B cell (primary cell): ENCODE data around the gene TTLL11. TPM values are rescaled to one million over a fixed set of nuclear protein-coding genes. Genes with fewer than 3 reads are reported as not detected.

Experiments
- ATAC-seq: fragments of 200-7000 bp; cut with Tn5 transposase; one replicate; pipeline ENCODE4 v1.10.0; 2021; ENCODE audit warnings: low read depth, mild to moderate bottlenecking, moderate number of reproducible peaks, moderate library complexity
- CTCF ChIA-PET: fragments of 350-600 bp; sonication (Branson Sonifier 250); formaldehyde crosslinking; loops from one replicate; lab custom pipeline; 2021; ENCODE audit warnings: antibody characterized with exemption, inconsistent platforms; lab: Charles Lee
- POLR2A ChIA-PET: fragments of 350-600 bp; sonication (Branson Sonifier 250); formaldehyde crosslinking; loops from one replicate; lab custom pipeline; 2021; ENCODE audit warnings: antibody characterized with exemption; lab: Charles Lee
- DNase-seq: peaks from one replicate; pipeline ENCODE4 v3.0.0; 2013
- H2AFZ ChIP-seq: 2 replicates; pipeline ENCODE4 v1.6.1; 2012; ENCODE audit warnings: mild to moderate bottlenecking, low read depth, low read length; ENCODE audit not compliant: insufficient read depth, poor library complexity, severe bottlenecking
- H3K27ac ChIP-seq, 2 donors: 1 replicate in 1 of 2; 2 replicates in 1 of 2; pipeline ENCODE4 v1.5.1; 2012 to 2013; ENCODE audit warnings: low read length in 2 of 2, mild to moderate bottlenecking in 2 of 2, moderate library complexity in 1 of 2
- H3K27me3 ChIP-seq, 4 experiments: fragments of 200-600 bp in 1 of 4; sonication (generic) in 1 of 4; replicated peaks in 1 of 4; 1 replicate in 2 of 4; 2 replicates in 2 of 4; pipeline versions ENCODE4 v1.6.1 to v1.7.0; 2013 to 2016; ENCODE audit warnings: low read length in 3 of 4, mild to moderate bottlenecking in 2 of 4, mixed read lengths in 1 of 4, moderate library complexity in 1 of 4; ENCODE audit not compliant: insufficient read depth in 4 of 4, control insufficient read depth in 3 of 4; ENCODE audit errors: control extremely low read depth in 1 of 4
- H3K36me3 ChIP-seq, 2 experiments: replicated peaks in 1 of 2; 1 replicate in 1 of 2; 2 replicates in 1 of 2; pipeline versions ENCODE4 v1.6.1 to v1.7.1; 2013; ENCODE audit warnings: low read length in 1 of 2; ENCODE audit not compliant: insufficient read depth in 2 of 2, control insufficient read depth in 1 of 2; ENCODE audit errors: control extremely low read depth in 1 of 2, extremely low read depth in 1 of 2
- H3K4me1 ChIP-seq, 2 donors: fragments of 200-600 bp in 1 of 2; sonication (generic) in 1 of 2; 1 replicate in 1 of 2; 2 replicates in 1 of 2; pipeline versions ENCODE4 v1.5.1 to v1.6.1; 2013 to 2017; ENCODE audit warnings: low read length in 2 of 2; ENCODE audit not compliant: control insufficient read depth in 2 of 2, insufficient read depth in 2 of 2
- H3K4me2 ChIP-seq: replicated peaks from 2 replicates; pipeline ENCODE3; 2012; ENCODE audit warnings: mild to moderate bottlenecking, low read depth, low read length; ENCODE audit not compliant: poor library complexity, severe bottlenecking
- H3K4me3 ChIP-seq, 5 experiments: fragments of 200-600 bp in 1 of 5; sonication (generic) in 1 of 5; 1 replicate in 3 of 5; 2 replicates in 2 of 5; pipeline versions ENCODE4 v1.5.1 to v1.7.0; 2011 to 2016; ENCODE audit warnings: low read length in 4 of 5, mild to moderate bottlenecking in 4 of 5, low read depth in 2 of 5, control low read depth in 1 of 5, moderate library complexity in 1 of 5; ENCODE audit not compliant: insufficient read depth in 1 of 5; ENCODE audit errors: control extremely low read depth in 1 of 5, extremely low read depth in 1 of 5
- H3K79me2 ChIP-seq: fragments of 200-600 bp; sonication (generic); one replicate; pipeline ENCODE4 v1.6.0; 2016; ENCODE audit warnings: low read length; ENCODE audit not compliant: control insufficient read depth, insufficient read depth
- H3K9ac ChIP-seq: fragments of 200-600 bp; sonication (generic); 2 replicates; pipeline ENCODE4 v1.6.1; 2017; ENCODE audit warnings: mild to moderate bottlenecking, low read length, moderate library complexity
- H3K9me3 ChIP-seq, 3 donors: one replicate each; pipeline versions ENCODE4 v1.6.1 to v1.7.1; 2013; ENCODE audit warnings: low read length in 2 of 3; ENCODE audit not compliant: control insufficient read depth in 2 of 3, insufficient read depth in 1 of 3; ENCODE audit errors: control extremely low read depth in 1 of 3
- H4K20me1 ChIP-seq: 2 replicates; pipeline ENCODE4 v1.6.0; 2012; ENCODE audit warnings: mild to moderate bottlenecking, low read length; ENCODE audit not compliant: insufficient read depth, control insufficient read depth, poor library complexity, severe bottlenecking
- H3K27ac Mint-ChIP-seq: one replicate; pipeline ENCODE4 v1.8.0; 2021; ENCODE audit warnings: mixed read lengths
- H3K27me3 Mint-ChIP-seq: one replicate; pipeline ENCODE4 v1.8.0; 2021; ENCODE audit warnings: mixed read lengths
- H3K4me1 Mint-ChIP-seq: one replicate; pipeline ENCODE4 v1.8.0; 2021; ENCODE audit warnings: mixed read lengths
- H3K4me3 Mint-ChIP-seq: one replicate; pipeline ENCODE4 v1.8.0; 2021; ENCODE audit warnings: mixed read lengths
- H3K9me3 Mint-ChIP-seq: one replicate; pipeline ENCODE4 v1.8.0; 2022; ENCODE audit warnings: mixed read lengths; ENCODE audit not compliant: insufficient read depth
- EZH2 ChIP-seq: IDR thresholded peaks from 2 replicates; pipeline ENCODE4 v1.6.1; 2012; ENCODE audit warnings: borderline replicate concordance, low read depth, mild to moderate bottlenecking, moderate library complexity, low read length; ENCODE audit not compliant: insufficient read depth, poor library complexity, severe bottlenecking
- WGBS: methylation state at CpG from one replicate; pipeline ENCODE4 v1.1.5; 2013; ENCODE audit warnings: missing lambda C conversion rate; ENCODE audit not compliant: insufficient coverage; 5-methylcytosine and 5-hydroxymethylcytosine counted together
- intact Hi-C: fragments of 100-400 bp; cut with micrococcal nuclease; formaldehyde crosslinking; loops from one replicate; pipeline ENCODE4 v1.10.0; 2022
- polyA plus RNA-seq: library from polyadenylated mRNA; depleted of rRNA; stranded (reverse); fragments of >200 nt; gene quantifications from 2 replicates; pipeline ENCODE4 v1.2.3, GENCODE V29; 2012
- total RNA-seq, 2 donors: library from RNA; stranded (reverse); fragments of 120-200 nt in 1 of 2; gene quantifications; 1 replicate in 1 of 2; 2 replicates in 1 of 2; pipeline versions ENCODE4 v1.2.3 to v1.2.4, GENCODE V29; 2013 to 2022
- TF ChIP-seq, protein P1 (sequence below): fragments of 200-600 bp; IDR thresholded peaks from one replicate; pipeline ENCODE4 v1.8.0; 2022; ENCODE audit warnings: antibody characterized with exemption, mild to moderate bottlenecking

The TTLL11 gene
- total and polyA plus RNA-seq, 2 donors (not counting 1 experiment from before 2014, with no cell fraction given) = 3.6 to 3.8 TPM

DNA sequence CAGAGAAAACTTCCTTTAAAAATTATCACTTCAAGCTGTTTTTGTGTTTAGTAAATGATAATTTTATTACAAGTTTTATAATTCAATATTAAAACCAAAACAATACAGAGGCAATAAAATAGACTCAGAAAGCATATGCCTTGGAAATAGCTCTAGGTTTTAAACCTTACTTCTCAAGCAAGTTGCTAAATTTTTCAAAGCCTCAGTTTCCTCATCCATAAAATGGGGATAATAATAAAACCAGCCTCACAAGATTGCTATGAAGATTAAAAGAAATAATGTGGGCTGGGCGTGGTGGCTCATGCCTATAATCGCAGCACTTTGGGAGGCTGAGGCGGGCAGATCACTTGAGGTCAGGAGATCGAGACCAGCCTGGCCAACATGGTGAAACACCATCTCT, 62.8 kb downstream of the TTLL11 start:
- Histone ChIP-seq H3K9me3 (no peaks in the 10 kb centered on the region), H3K27me3 (peaks cover 0 to 10% (median 0%) of the 10 kb centered on the region in 4 experiments), H3K4me1 (no peaks in the 10 kb centered on the region), H2AFZ (no peak overlapping the region), H4K20me1 (no peaks in the 10 kb centered on the region), H3K9ac (no peak overlapping the region), H3K36me3 (no peaks in the 10 kb centered on the region), H3K4me3 (no peak overlapping the region), H3K27ac (no peak overlapping the region), H3K4me2 (no peak overlapping the region), H3K79me2 (no peaks in the 10 kb centered on the region)
- DNase-seq (no peak), ATAC-seq (no peak)
- CTCF ChIA-PET = no interaction called here
- Mint-ChIP-seq H3K27ac (no peak overlapping the region), H3K4me3 (no peak overlapping the region), H3K27me3 (no peaks in the 10 kb centered on the region), H3K9me3 (no peaks in the 10 kb centered on the region), H3K4me1 (no peaks in the 10 kb centered on the region)
- intact Hi-C loops = no loop called here
- no CpG with 5 or more reads among the region's 4 CpGs for WGBS
- TF ChIP-seq EZH2 = no peak
- TF ChIP-seq, protein P1, sequence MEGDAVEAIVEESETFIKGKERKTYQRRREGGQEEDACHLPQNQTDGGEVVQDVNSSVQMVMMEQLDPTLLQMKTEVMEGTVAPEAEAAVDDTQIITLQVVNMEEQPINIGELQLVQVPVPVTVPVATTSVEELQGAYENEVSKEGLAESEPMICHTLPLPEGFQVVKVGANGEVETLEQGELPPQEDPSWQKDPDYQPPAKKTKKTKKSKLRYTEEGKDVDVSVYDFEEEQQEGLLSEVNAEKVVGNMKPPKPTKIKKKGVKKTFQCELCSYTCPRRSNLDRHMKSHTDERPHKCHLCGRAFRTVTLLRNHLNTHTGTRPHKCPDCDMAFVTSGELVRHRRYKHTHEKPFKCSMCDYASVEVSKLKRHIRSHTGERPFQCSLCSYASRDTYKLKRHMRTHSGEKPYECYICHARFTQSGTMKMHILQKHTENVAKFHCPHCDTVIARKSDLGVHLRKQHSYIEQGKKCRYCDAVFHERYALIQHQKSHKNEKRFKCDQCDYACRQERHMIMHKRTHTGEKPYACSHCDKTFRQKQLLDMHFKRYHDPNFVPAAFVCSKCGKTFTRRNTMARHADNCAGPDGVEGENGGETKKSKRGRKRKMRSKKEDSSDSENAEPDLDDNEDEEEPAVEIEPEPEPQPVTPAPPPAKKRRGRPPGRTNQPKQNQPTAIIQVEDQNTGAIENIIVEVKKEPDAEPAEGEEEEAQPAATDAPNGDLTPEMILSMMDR = no peak
- POLR2A ChIA-PET = no interaction called here

DNA sequence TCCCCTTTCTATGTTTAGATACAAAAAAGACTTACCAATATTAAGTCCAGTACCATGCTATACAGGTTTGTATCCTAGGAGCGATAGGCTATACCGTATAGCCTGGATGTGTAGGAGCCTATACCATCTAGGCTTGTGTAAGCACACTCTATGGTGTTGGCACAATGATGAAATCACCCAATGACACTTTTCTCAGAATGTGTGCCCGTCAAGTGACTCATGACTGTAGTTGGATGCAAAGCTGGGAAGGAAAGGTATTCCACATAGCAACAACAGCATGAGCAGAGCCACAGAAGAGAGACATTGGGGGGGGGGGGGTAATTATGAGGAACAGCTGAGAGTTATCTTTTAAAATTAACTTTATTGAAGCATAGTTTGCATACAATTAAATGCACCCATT, 63.2 kb downstream of the TTLL11 start:
- Mint-ChIP-seq H3K4me1 (no peaks in the 10 kb centered on the region), H3K27ac (no peak overlapping the region), H3K4me3 (no peak overlapping the region), H3K9me3 (no peaks in the 10 kb centered on the region), H3K27me3 (no peaks in the 10 kb centered on the region)
- Histone ChIP-seq H3K27me3 (peaks cover 0 to 6% (median 0%) of the 10 kb centered on the region in 4 experiments), H2AFZ (no peak overlapping the region), H4K20me1 (no peaks in the 10 kb centered on the region), H3K27ac (no peak overlapping the region), H3K9ac (no peak overlapping the region), H3K79me2 (no peaks in the 10 kb centered on the region), H3K36me3 (no peaks in the 10 kb centered on the region), H3K4me3 (no peak overlapping the region), H3K4me1 (no peaks in the 10 kb centered on the region), H3K4me2 (no peak overlapping the region), H3K9me3 (no peaks in the 10 kb centered on the region)
- ChIA-PET CTCF (no interaction called here), POLR2A (no interaction called here)
- DNase-seq (no peak), ATAC-seq (no peak)
- WGBS = 100% methylated on average over 1 of the region's 3 CpGs
- intact Hi-C loops = no loop called here
- TF ChIP-seq EZH2 = no peak
- TF ChIP-seq, protein P1 = no peak
